ENCODE data around the gene RPRD1A.
"Not testable (repeated sequence)": the region's sequence is repeated elsewhere in the genome, so short reads cannot be mapped to it uniquely, and the experiment has no call there.

The RPRD1A gene

DNA sequence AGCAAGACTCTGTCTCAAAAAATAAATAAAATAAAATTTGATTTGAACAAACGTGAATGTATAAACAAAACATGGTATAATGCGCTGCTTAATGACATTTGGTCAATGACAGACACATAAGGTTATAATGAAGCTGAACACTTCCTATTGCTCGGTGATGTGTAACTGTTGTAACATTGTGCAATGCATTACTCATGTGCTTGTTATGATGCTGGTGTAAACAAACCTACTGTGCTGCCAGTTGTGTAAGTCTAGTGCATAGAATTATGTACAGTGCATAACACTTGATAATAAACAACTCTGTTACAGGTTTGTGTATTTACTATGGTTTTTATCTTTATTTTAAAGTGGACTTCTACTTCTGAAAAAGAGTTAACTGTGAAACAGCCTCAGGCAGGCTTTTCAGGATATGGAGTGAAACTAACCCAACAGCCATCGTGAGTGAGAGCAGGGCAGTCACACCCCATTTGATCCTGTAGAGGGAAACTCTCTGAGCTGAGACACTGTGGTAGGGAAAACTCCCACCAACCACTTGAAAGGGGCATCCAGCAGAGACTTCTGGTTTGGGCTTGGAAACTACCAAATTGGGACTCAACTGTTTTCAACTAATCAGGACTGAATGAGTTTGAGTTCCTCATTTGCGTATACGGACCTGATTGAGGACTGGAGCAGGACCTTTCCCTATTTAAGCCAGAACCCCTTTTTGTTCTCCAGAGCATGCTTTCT is 8.7 kb upstream of the RPRD1A start:
- H3K27ac ChIP-seq, result no peak overlapping the region
- TF ChIP-seq, protein P1, sequence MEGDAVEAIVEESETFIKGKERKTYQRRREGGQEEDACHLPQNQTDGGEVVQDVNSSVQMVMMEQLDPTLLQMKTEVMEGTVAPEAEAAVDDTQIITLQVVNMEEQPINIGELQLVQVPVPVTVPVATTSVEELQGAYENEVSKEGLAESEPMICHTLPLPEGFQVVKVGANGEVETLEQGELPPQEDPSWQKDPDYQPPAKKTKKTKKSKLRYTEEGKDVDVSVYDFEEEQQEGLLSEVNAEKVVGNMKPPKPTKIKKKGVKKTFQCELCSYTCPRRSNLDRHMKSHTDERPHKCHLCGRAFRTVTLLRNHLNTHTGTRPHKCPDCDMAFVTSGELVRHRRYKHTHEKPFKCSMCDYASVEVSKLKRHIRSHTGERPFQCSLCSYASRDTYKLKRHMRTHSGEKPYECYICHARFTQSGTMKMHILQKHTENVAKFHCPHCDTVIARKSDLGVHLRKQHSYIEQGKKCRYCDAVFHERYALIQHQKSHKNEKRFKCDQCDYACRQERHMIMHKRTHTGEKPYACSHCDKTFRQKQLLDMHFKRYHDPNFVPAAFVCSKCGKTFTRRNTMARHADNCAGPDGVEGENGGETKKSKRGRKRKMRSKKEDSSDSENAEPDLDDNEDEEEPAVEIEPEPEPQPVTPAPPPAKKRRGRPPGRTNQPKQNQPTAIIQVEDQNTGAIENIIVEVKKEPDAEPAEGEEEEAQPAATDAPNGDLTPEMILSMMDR (conservative IDR thresholded peaks at IDR 0.05), result no peak

GRCh38 chr18:36074435-36074834 is 7.1 kb upstream of the RPRD1A start:
- TF ChIP-seq, protein P1 (conservative IDR thresholded peaks at IDR 0.05), result no peak
- no peak overlapping the region for H3K27ac ChIP-seq

DNA sequence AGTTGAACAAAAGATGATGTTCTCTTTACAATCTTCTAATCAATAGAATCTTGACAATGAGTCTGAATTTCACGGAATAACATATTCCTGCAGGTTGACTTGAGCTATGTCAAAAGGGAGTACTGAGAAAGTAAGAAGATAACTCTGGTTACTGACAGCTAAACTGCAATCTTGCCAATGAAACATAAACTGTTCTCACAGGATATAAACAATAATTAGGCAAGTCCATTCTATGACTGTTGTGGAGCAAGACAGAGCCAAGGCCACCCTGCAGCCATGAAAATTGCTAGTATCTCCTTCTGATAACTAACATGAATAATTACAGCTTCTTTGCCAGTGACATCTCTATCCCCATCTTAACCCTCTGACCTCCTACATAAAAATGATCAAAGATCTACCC is 6.3 kb upstream of the RPRD1A start:
- TF ChIP-seq, protein P1 (conservative IDR thresholded peaks at IDR 0.05), result no peak
- H3K27ac ChIP-seq, result no peak overlapping the region

GRCh38 chr18:36072406-36072805 is 5.0 kb upstream of the RPRD1A start:
- H3K27ac ChIP-seq, result not testable (repeated sequence)

- TF ChIP-seq, protein P1 (conservative IDR thresholded peaks at IDR 0.05), result no peak
Observed at GRCh38 chr18:36066686-36067054, 689 bp downstream of the RPRD1A start.

DNA sequence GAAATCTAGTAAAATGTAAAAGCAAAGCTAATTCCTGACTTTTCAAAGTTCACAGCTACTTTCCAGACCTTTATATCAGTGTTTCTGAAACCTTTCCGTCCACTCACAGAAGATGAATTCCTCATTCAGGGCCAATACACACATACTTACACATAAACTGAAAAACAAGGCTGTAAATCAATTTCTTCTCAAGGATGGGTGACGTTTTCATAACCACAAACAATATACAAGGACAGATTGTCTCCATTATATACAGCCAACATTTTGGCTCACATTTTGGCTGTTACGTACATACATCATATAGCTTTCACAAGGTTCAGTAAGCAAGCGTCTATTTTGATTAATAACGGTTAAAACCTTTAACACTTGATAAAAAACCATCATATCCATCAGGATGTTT is 1.4 kb downstream of the RPRD1A start:
- TF ChIP-seq, protein P1 (conservative IDR thresholded peaks at IDR 0.05), result no peak
- H3K27ac ChIP-seq, result peak overlapping the region; percentile 93

More at GRCh38 chr18:36066686-36067054, 689 bp downstream of the RPRD1A start:
- H3K27ac ChIP-seq, result peak overlapping the region; percentile 93

- H3K27ac ChIP-seq, result not testable (repeated sequence)
Observed at GRCh38 chr18:36064809-36065079, 2.6 kb downstream of the RPRD1A start.

GRCh38 chr18:36064027-36064808 is 3.1 kb downstream of the RPRD1A start:
- H3K27ac ChIP-seq, result no peak overlapping the region
- TF ChIP-seq, protein P1 (conservative IDR thresholded peaks at IDR 0.05), result no peak
